ENCODE results near the gene FERMT1.

DNA sequence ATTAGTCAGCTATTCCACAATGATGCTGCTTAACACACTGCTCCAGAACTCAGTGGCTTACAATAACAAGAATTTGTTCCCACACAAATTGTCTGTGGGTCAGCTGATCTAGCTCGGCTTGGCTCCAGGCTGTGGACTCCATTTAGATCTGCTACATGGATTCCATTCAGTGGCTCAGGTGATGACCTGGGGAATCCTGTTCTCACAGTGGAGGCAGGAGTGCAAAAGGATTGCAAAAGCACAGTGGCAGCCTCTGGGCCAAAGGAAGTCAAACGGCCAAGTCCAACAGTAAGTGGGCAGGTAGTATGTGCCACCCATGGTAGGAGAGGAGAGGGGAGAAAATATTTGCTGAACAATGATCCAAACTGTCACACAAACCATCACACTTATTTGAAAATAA is 53.2 kb downstream of the FERMT1 start:
- TF ChIP-seq, protein P1, sequence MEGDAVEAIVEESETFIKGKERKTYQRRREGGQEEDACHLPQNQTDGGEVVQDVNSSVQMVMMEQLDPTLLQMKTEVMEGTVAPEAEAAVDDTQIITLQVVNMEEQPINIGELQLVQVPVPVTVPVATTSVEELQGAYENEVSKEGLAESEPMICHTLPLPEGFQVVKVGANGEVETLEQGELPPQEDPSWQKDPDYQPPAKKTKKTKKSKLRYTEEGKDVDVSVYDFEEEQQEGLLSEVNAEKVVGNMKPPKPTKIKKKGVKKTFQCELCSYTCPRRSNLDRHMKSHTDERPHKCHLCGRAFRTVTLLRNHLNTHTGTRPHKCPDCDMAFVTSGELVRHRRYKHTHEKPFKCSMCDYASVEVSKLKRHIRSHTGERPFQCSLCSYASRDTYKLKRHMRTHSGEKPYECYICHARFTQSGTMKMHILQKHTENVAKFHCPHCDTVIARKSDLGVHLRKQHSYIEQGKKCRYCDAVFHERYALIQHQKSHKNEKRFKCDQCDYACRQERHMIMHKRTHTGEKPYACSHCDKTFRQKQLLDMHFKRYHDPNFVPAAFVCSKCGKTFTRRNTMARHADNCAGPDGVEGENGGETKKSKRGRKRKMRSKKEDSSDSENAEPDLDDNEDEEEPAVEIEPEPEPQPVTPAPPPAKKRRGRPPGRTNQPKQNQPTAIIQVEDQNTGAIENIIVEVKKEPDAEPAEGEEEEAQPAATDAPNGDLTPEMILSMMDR (IDR thresholded peaks at IDR 0.05): no peak
- no peak for TF ChIP-seq EZH2 (IDR thresholded peaks at IDR 0.05)

Measured in neural progenitor cell (in vitro differentiated cells).